ENCODE results near the gene RALGPS1. TPM values are rescaled to one million over a fixed set of nuclear protein-coding genes. Genes with fewer than 3 reads are reported as not detected.

RALGPS1 gene
- total and polyA plus RNA-seq, 2 donors (not counting 1 experiment from before 2014, with no cell fraction given), result 19.7 to 39.9 TPM

- no peak for DNase-seq
- Mint-ChIP-seq H3K4me3 (peak overlapping the region; percentile 21), H3K4me1 (peaks cover 25% of the 10 kb centered on the region), H3K27me3 (no peaks in the 10 kb centered on the region), H3K9me3 (ENCODE audit: insufficient read depth) (no peaks in the 10 kb centered on the region), H3K27ac (peak overlapping the region; percentile 39)
- ChIA-PET CTCF (interaction anchor here (1.0 kb wide), 1 partner anchor 119 kb away, joined by 4 read pairs; no protein-coding TSS in a partner anchor), POLR2A (no interaction called here)
- ATAC-seq (ENCODE audit: low read depth), result peak; percentile 71
- no peaks in the 10 kb centered on the region for H3K79me2 ChIP-seq (ENCODE audit: control insufficient read depth, insufficient read depth, low read length)
- TF ChIP-seq, protein P1, sequence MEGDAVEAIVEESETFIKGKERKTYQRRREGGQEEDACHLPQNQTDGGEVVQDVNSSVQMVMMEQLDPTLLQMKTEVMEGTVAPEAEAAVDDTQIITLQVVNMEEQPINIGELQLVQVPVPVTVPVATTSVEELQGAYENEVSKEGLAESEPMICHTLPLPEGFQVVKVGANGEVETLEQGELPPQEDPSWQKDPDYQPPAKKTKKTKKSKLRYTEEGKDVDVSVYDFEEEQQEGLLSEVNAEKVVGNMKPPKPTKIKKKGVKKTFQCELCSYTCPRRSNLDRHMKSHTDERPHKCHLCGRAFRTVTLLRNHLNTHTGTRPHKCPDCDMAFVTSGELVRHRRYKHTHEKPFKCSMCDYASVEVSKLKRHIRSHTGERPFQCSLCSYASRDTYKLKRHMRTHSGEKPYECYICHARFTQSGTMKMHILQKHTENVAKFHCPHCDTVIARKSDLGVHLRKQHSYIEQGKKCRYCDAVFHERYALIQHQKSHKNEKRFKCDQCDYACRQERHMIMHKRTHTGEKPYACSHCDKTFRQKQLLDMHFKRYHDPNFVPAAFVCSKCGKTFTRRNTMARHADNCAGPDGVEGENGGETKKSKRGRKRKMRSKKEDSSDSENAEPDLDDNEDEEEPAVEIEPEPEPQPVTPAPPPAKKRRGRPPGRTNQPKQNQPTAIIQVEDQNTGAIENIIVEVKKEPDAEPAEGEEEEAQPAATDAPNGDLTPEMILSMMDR (IDR thresholded peaks at IDR 0.05), result no peak
- no peak for TF ChIP-seq EZH2 (IDR thresholded peaks at IDR 0.05; ENCODE audit: borderline replicate concordance, insufficient read depth, low read depth, low read length, poor library complexity, severe bottlenecking)
- peaks cover 2% of the 10 kb centered on the region in 2 experiments for H3K36me3 ChIP-seq (replicated peaks in 1 of 2; ENCODE audit: control extremely low read depth in 1 of 2, control insufficient read depth in 1 of 2, extremely low read depth in 1 of 2, insufficient read depth in 2 of 2, low read length in 1 of 2)
- H3K9me3 ChIP-seq (ENCODE audit: control extremely low read depth in 1 of 3, control insufficient read depth in 2 of 3, insufficient read depth in 1 of 3, low read length in 2 of 3), result no peaks in the 10 kb centered on the region
- no peaks in the 10 kb centered on the region for H4K20me1 ChIP-seq (ENCODE audit: control insufficient read depth, insufficient read depth, low read length, poor library complexity, severe bottlenecking)
- H3K9ac ChIP-seq (ENCODE audit: low read length), result no peak overlapping the region
- H3K27ac ChIP-seq (ENCODE audit: low read length in 2 of 2), result no peak overlapping the region
- H3K4me3 ChIP-seq (ENCODE audit: control extremely low read depth in 1 of 5, extremely low read depth in 1 of 5, insufficient read depth in 1 of 5, low read depth in 2 of 5, low read length in 4 of 5), result no peak overlapping the region
- H3K4me1 ChIP-seq (ENCODE audit: control insufficient read depth in 2 of 2, insufficient read depth in 2 of 2, low read length in 2 of 2), result peaks cover 9 to 10% of the 10 kb centered on the region in 2 donors
- 20% methylated on average over 2 of the region's 4 CpGs for WGBS (ENCODE audit: insufficient coverage)
- no peak overlapping the region for H3K4me2 ChIP-seq (replicated peaks; ENCODE audit: low read depth, low read length, poor library complexity, severe bottlenecking)
- H2AFZ ChIP-seq (ENCODE audit: insufficient read depth, low read depth, low read length, poor library complexity, severe bottlenecking), result no peak overlapping the region
- intact Hi-C loops (cut with micrococcal nuclease), result no loop called here
- H3K27me3 ChIP-seq (replicated peaks in 1 of 4; ENCODE audit: control extremely low read depth in 1 of 4, control insufficient read depth in 3 of 4, insufficient read depth in 4 of 4, low read length in 3 of 4), result no peaks in the 10 kb centered on the region
These were observed 145.3 kb downstream of the RALGPS1 start for GRCh38 chr9:127059765-127060361.

DNA sequence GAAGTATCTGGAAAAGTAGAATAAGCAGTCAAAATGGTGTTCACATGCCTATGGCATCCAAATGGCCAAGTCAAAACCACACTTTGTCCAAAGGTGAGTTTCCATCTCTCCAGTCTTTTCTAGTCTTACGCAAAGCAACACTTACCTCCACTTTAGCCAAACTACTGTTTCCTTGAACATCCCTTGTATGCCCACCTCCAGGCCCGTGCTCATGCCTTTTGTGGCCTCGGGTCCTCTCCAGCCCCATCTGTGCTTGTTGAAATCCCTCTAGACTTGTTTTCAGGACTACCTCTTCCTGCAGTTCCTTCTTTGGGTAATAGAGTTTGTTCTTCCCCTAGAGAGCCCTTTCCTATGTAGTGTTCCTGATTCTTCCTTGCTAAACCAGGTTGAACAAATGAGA lies 146.8 kb downstream of the RALGPS1 start:
- ChIA-PET POLR2A (no interaction called here), CTCF (no interaction called here)
- no peaks in the 10 kb centered on the region for H3K79me2 ChIP-seq (ENCODE audit: control insufficient read depth, insufficient read depth, low read length)
- no peak overlapping the region for H3K27ac ChIP-seq (ENCODE audit: low read length in 2 of 2)
- 90% methylated on average over 2 of the region's 3 CpGs for WGBS (ENCODE audit: insufficient coverage)
- Mint-ChIP-seq H3K4me1 (peaks cover 25% of the 10 kb centered on the region), H3K27me3 (no peaks in the 10 kb centered on the region), H3K9me3 (ENCODE audit: insufficient read depth) (no peaks in the 10 kb centered on the region), H3K4me3 (no peak overlapping the region), H3K27ac (no peak overlapping the region)
- H3K36me3 ChIP-seq (replicated peaks in 1 of 2; ENCODE audit: control extremely low read depth in 1 of 2, control insufficient read depth in 1 of 2, extremely low read depth in 1 of 2, insufficient read depth in 2 of 2, low read length in 1 of 2), result peaks cover 2% of the 10 kb centered on the region in 2 experiments
- H3K27me3 ChIP-seq (replicated peaks in 1 of 4; ENCODE audit: control extremely low read depth in 1 of 4, control insufficient read depth in 3 of 4, insufficient read depth in 4 of 4, low read length in 3 of 4), result no peaks in the 10 kb centered on the region
- DNase-seq, result no peak
- TF ChIP-seq, protein P1 (IDR thresholded peaks at IDR 0.05), result no peak
- H3K4me2 ChIP-seq (replicated peaks; ENCODE audit: low read depth, low read length, poor library complexity, severe bottlenecking), result no peak overlapping the region
- no peak overlapping the region for H2AFZ ChIP-seq (ENCODE audit: insufficient read depth, low read depth, low read length, poor library complexity, severe bottlenecking)
- H3K9ac ChIP-seq (ENCODE audit: low read length), result no peak overlapping the region
- ATAC-seq (ENCODE audit: low read depth), result no peak
- H3K9me3 ChIP-seq (ENCODE audit: control extremely low read depth in 1 of 3, control insufficient read depth in 2 of 3, insufficient read depth in 1 of 3, low read length in 2 of 3), result no peaks in the 10 kb centered on the region
- no peak overlapping the region for H3K4me3 ChIP-seq (ENCODE audit: control extremely low read depth in 1 of 5, extremely low read depth in 1 of 5, insufficient read depth in 1 of 5, low read depth in 2 of 5, low read length in 4 of 5)
- intact Hi-C loops (cut with micrococcal nuclease), result no loop called here
- H3K4me1 ChIP-seq (ENCODE audit: control insufficient read depth in 2 of 2, insufficient read depth in 2 of 2, low read length in 2 of 2), result peaks cover 9 to 10% of the 10 kb centered on the region in 2 donors
- no peaks in the 10 kb centered on the region for H4K20me1 ChIP-seq (ENCODE audit: control insufficient read depth, insufficient read depth, low read length, poor library complexity, severe bottlenecking)

Data from B cell (primary cell).